Coronary artery (tissue), 2 donors: ENCODE measurements around the gene PARD3.

Experiments used
- DNase-seq: peaks from one replicate; pipeline ENCODE4 v3.0.0-alpha.2; 2017; ENCODE audit warnings: low spot score
- H3K27ac ChIP-seq, 2 donors: fragments of 200-600 bp; sonication (generic); one replicate each; pipeline ENCODE4 v1.5.1; 2016 to 2019
- H3K4me3 ChIP-seq: fragments of 200-600 bp; sonication (generic); 2 replicates; pipeline ENCODE4 v1.5.1; 2016; ENCODE audit warnings: mild to moderate bottlenecking, moderate library complexity
- CTCF ChIP-seq: fragments of 200-600 bp; sonication (generic); IDR thresholded peaks from one replicate; pipeline ENCODE4 v1.5.1; 2019; ENCODE audit warnings: antibody characterized with exemption

Gene PARD3

DNA sequence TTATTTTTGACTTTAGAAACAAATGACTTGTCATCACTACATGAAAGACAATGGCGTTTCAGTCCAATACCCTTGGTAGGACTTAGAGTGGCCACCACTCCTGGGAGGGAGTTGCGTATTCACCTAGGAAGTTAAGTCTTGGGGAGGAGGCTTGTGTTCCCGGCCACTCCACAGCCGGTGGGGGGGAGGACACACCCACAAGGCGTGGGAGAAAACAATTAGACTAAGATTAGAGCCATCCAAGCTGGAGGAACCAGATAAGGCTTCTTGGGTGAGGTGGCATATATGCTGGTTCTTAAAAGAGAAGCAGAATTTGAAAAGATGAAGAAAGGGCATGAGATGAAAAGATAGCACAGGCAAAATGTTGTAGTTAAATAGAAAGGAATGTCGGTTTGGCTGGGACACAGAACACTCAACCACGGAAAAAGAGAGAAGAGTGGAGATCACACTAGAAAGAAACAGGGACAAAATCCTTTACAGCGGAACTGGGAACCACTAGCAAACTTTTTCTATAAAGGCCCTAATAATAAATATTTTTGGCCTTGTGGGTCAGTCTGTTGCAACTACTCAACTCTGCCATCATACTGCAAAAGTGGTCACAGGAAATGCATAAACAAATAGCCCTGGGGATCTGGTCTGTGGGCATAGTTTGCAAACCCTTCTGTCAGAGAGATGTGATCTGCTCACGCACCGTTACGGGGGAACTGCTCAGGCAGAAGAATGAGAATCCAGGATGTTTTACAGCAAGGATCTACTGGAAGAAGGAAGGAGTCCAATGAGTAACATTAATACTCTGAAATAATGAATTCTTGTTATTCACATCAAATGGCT is 651.8 kb downstream of the PARD3 start:
- H3K27ac ChIP-seq, result no peak overlapping the region
- DNase-seq, result no peak
- no peak for TF ChIP-seq CTCF
- H3K4me3 ChIP-seq, result no peak overlapping the region

DNA sequence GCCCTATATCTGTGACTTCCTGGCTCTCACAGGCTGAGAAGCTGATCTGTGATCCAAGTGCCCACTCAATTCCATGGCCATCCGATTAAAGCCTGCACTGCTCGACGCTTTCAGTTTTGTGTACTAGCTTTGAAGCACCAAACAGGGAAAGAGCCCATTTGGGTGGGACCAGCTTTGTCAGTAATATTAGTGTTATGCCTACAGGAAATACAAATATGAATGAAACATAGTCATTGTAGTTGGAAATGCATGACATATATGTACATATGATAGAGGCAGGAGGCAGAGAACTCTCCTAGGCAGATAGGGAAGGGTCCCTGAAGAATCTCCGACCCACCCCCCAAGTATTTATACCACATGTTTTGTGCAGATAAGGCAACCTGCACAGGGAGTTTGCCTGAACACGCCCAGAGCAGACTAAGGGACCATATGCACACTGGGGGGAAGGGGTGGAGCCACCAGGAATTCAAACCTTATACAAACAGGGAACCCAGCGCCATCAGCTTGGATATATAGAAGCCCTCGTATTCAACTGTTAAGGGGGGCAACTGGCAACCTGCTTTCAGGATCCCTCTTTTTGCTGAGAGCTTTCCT is 653.2 kb downstream of the PARD3 start:
- TF ChIP-seq CTCF, result no peak
- DNase-seq, result no peak
- no peak overlapping the region for H3K4me3 ChIP-seq
- no peak overlapping the region for H3K27ac ChIP-seq

DNA sequence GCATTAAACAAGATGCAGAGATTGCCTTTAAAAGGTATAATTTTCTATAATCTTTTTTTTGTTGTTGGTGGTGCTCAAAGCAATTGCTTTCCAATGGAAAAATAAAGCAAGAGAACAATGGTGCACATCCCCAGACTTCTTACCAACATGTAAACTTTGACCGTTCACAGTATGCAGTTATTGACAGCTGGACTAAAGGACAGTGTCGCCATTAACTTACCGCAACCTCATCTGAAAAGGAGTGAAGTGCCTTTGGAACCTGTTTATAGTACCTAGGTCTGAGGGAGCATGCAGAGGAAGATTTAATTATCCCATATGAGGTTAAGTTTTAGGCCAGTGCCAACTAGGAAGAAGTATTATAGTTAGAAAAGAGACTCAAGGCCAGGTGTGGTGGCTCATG is 654.5 kb downstream of the PARD3 start:
- no peak overlapping the region for H3K4me3 ChIP-seq
- no peak for TF ChIP-seq CTCF
- no peak overlapping the region for H3K27ac ChIP-seq
- no peak for DNase-seq

DNA sequence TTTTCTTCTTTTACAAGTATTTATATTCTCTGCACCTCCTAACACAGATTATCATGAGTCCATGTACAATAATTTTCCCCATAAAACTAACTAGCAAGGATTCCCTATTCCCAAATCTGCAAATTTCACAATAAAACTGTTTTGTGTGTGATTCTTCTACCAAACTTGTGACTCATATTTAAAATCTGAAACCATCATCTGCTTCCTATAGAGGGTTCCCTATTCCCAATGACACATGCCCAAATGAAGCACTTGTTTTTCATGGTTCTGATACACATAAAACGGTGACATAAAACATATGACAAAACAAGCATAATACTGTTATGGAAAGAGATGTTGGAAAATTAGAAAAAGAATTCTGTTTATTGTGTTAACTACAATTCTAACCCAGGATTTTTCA is 657.6 kb downstream of the PARD3 start:
- H3K27ac ChIP-seq, result no peak overlapping the region
- no peak for DNase-seq
- H3K4me3 ChIP-seq, result no peak overlapping the region
- TF ChIP-seq CTCF, result no peak

DNA sequence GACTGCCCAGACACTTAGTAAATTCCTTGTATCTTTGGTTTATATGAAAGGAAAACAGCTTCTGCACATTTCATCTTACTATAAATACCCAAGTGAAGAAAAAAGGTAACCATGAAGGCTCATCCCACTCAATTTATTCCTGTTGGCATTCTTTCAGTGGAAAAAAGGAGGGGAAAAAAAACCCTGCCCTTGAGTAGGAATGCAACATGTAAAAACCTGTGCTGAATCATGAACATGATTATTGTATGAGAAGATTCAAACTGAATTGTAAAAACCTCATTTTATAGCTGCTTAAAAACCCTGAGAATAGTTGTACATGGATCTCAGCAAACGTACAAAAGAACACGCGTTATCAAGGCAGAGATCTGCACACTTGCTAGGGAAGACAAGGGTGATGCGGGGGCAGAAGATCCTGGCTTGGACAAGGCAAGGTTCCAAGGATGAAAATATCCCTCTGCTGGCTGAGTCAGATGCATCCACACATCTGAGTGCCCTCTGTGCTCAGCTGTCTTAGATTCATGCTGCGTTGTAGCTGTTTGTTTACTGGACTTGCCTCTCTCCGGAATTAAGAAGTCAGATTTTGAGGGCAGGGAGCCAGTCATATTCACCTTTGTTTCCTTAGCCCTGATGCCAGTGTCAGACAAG is 658.2 kb downstream of the PARD3 start:
- DNase-seq, result no peak
- H3K27ac ChIP-seq, result no peak overlapping the region
- no peak for TF ChIP-seq CTCF

DNA sequence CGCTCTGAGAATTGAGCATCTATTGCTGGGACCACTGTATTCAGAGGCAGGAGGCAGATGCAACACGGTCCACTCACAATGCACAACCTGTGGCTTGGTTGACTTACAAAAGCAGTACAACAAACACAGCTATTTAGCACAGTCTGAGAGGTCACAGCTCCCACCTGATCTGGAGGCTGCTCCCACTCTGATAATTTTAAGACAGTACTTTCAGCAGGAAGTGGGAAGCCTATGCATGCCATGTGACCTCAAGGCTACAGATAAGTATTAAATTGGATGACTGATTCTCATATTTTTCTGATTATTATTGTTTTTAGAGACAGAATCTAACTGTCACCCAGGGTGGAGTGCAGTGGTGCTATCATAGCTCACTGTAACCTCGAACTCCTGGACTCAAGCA is 659.3 kb downstream of the PARD3 start:
- H3K4me3 ChIP-seq, result no peak overlapping the region
- no peak for TF ChIP-seq CTCF
- DNase-seq, result no peak
- no peak overlapping the region for H3K27ac ChIP-seq

More for the DNA sequence above, 658.2 kb downstream of the PARD3 start:
- H3K4me3 ChIP-seq, result no peak overlapping the region
